Astrocyte (in vitro differentiated cells and primary cell): ENCODE measurements around the gene PEX16.

Experiments
- CTCF ChIP-seq: IDR thresholded peaks from 2 replicates; pipeline ENCODE4 v1.5.1; 2011; ENCODE audit warnings: low read depth, mild to moderate bottlenecking, inconsistent platforms, low read length, moderate library complexity; ENCODE audit not compliant: insufficient read depth
- EZH2 ChIP-seq: IDR thresholded peaks from 2 replicates; pipeline ENCODE4 v1.6.1; 2012; ENCODE audit warnings: mild to moderate bottlenecking, low read length, inconsistent platforms; ENCODE audit not compliant: insufficient read depth

- TF ChIP-seq CTCF (no peak), EZH2 (no peak)
These were observed 7.1 kb downstream of the PEX16 start for GRCh38 chr11:45910623-45911022.
